SU-DHL-6 (cell line): ENCODE results near the gene RTCA.

ENCODE experiments used
- CTCF ChIP-seq: fragments of 200-600 bp; sonication (generic); IDR thresholded peaks from one replicate; pipeline ENCODE4 v1.5.1; 2017; ENCODE audit warnings: antibody characterized with exemption, mild to moderate bottlenecking, low read length, moderate library complexity; ENCODE audit not compliant: insufficient read depth, poor library complexity, severe bottlenecking
- EZH2phosphoT487 ChIP-seq: fragments of 200-600 bp; sonication (generic), shearing (Covaris generic); conservative IDR thresholded peaks from 2 replicates; pipeline ENCODE4 v1.6.1; 2018; ENCODE audit warnings: mild to moderate bottlenecking, antibody characterized with exemption, low read length, moderate library complexity, mixed read lengths

- TF ChIP-seq CTCF = no peak
- no peak for TF ChIP-seq EZH2phosphoT487
Measured at GRCh38 chr1:100335436-100335835, 69.4 kb downstream of the RTCA start.
